Measurements from ENCODE around the gene PALM2AKAP2. TPM values are rescaled to one million over a fixed set of nuclear protein-coding genes. Genes with fewer than 3 reads are reported as not detected.

PALM2AKAP2 gene
- 1 to 10 TPM; 2.0 to 8.2 (median 3.6) TPM for total RNA-seq

DNA sequence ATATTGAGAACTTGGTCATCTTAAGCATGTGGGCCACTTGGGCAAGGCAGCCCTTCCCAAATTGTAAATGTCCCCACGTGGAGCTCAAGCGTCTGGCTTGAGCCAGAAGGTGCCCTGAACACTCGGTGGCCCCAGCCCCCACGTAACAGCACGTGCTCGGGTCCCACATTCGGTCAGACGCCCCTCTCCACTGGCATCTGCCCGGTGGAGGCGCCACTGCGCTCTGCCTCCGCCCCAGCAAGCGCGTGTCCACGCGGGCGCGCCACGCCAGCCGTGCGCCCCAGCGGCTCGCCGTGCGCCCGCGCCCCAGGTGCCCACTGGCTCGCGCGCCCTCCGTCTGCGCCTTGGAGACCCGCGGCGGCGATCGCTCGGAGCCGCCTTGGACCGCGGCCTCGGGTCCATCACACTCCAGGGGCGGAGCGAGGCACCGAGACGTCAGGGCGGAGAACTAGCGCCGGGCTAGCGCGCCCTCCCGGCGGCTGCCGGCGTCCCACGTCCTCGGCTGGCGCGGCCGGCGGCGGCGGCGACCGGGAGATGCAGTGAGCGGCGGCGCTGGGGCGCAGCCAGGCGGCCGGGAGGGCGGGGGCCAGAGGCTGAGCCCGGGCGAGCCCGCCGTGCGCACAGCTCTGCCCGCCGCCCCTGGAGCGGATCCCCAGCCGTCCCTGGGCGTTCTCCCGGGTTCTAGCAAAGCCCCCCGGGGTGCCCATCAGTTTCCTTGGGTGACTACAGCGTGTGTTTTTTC, at the start of gene PALM2AKAP2:
Gene PALM2AKAP2, plus strand, starts transcription at position 488 of the 742 bp plus-strand sequence. CDS start 291 bp downstream, outside the sequence.
- Histone ChIP-seq H3K27me3 (peaks cover 27% of the 10 kb centered on the region), H3K36me3 (no peaks in the 10 kb centered on the region), H3K4me1 (peaks cover 0 to 24% (median 0%) of the 10 kb centered on the region in 3 donors), H3K4me3 (peak within 1 kb of the TSS; percentile 40 to 59), H3K9me3 (no peaks in the 10 kb centered on the region), H3K27ac (peak within 1 kb of the TSS in 3 of 4 donors; percentile 58 to 59 (median 59))
- ATAC-seq, result peak; percentile 83
- TF ChIP-seq, protein P1, sequence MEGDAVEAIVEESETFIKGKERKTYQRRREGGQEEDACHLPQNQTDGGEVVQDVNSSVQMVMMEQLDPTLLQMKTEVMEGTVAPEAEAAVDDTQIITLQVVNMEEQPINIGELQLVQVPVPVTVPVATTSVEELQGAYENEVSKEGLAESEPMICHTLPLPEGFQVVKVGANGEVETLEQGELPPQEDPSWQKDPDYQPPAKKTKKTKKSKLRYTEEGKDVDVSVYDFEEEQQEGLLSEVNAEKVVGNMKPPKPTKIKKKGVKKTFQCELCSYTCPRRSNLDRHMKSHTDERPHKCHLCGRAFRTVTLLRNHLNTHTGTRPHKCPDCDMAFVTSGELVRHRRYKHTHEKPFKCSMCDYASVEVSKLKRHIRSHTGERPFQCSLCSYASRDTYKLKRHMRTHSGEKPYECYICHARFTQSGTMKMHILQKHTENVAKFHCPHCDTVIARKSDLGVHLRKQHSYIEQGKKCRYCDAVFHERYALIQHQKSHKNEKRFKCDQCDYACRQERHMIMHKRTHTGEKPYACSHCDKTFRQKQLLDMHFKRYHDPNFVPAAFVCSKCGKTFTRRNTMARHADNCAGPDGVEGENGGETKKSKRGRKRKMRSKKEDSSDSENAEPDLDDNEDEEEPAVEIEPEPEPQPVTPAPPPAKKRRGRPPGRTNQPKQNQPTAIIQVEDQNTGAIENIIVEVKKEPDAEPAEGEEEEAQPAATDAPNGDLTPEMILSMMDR (IDR thresholded peaks at IDR 0.05), result peak in 3 of 4 experiments; percentile 23 to 42 (median 33)
- TF ChIP-seq POLR2AphosphoS5 (IDR thresholded peaks at IDR 0.05) (no peak), POLR2A (IDR thresholded peaks at IDR 0.05) (peak in 1 of 2 donors; percentile 13), EP300 (IDR thresholded peaks at IDR 0.05) (no peak)
- WGBS, 2 donors (ENCODE audit: low coverage in 1 of 2), result 0% methylated on average over 11 to 14 of the region's 85 CpGs

DNA sequence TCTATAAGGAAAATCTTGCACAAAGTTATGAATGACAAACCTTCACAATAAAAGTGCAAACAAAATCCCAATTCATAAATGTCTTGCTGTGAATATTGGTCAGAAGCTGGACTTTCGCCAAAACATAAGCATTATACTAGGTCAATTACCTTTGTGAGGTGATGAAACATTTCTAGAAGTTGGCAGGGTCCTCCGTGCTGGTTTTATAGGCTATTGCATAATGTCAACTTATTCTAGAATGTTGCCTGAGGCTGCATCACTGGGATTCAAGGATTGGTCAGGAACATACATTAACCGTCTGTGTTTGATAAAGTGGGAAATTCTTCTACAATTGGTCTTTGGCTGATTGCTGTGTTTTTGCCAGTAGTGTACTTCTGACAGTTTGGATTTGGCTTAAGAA, 49.8 kb upstream of the PALM2AKAP2 start:
- no peak overlapping the region for H3K4me3 ChIP-seq
- no peaks in the 10 kb centered on the region for H3K36me3 ChIP-seq
- no peak for TF ChIP-seq EP300 (IDR thresholded peaks at IDR 0.05)
- TF ChIP-seq, protein P1 (IDR thresholded peaks at IDR 0.05), result no peak
- no peak for TF ChIP-seq POLR2AphosphoS5 (IDR thresholded peaks at IDR 0.05)
- TF ChIP-seq POLR2A (IDR thresholded peaks at IDR 0.05), result no peak
- no peaks in the 10 kb centered on the region for H3K9me3 ChIP-seq
- H3K27me3 ChIP-seq, result no peaks in the 10 kb centered on the region
- WGBS, 2 donors (ENCODE audit: low coverage in 1 of 2), result 54 to 60% methylated on average over 3 of the region's 3 CpGs
- H3K4me1 ChIP-seq, result no peaks in the 10 kb centered on the region
- H3K27ac ChIP-seq, result no peak overlapping the region
- ATAC-seq, result no peak

DNA sequence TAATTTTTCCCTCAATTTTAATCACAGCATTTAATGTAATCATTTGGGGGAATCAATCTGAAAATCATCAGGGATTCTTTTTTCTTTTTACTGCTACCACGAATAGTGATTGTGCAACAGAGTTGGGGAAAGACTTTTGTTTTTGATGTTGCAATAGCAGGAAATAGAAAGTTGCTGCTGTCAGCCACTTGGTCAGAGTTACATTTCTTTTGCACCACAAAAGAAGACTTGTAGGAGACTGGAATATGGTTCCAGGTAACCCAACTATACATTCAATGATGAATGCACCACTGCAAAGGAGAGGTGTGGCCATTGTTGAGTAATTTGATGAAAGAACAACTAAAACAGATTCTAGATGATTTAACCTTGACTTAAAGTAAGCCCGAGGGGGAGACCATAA, 46.3 kb upstream of the PALM2AKAP2 start:
- H3K27ac ChIP-seq, result no peak overlapping the region
- no peaks in the 10 kb centered on the region for H3K4me1 ChIP-seq
- no peak overlapping the region for H3K4me3 ChIP-seq
- 54 to 63% methylated on average over 2 of the region's 2 CpGs for WGBS, 2 donors (ENCODE audit: low coverage in 1 of 2)
- ATAC-seq, result no peak
- no peaks in the 10 kb centered on the region for H3K27me3 ChIP-seq
- H3K9me3 ChIP-seq, result no peaks in the 10 kb centered on the region
- TF ChIP-seq EP300 (IDR thresholded peaks at IDR 0.05) (no peak), POLR2AphosphoS5 (IDR thresholded peaks at IDR 0.05) (no peak), POLR2A (IDR thresholded peaks at IDR 0.05) (no peak)
- TF ChIP-seq, protein P1 (IDR thresholded peaks at IDR 0.05), result no peak
- no peaks in the 10 kb centered on the region for H3K36me3 ChIP-seq

DNA sequence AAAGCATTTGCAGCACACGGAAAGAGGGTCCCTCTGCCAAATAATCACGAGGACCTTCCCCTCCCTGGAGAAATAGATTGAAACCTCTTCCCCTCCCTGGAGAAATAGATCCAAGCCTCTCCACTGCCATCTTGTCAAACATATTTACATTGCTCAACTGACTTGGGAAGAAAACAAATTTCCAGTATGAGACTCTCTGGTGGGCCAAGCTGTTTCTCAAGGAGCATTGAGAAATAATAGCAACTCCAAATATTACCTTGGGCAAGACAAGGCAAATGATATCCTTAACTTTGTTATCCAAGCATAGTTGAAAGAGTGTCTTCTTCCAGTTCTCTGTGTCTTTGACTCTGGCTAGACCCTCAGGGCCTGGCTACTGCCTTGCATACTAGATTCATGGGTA, 45.2 kb upstream of the PALM2AKAP2 start:
- TF ChIP-seq POLR2AphosphoS5 (IDR thresholded peaks at IDR 0.05), result no peak
- no peak for TF ChIP-seq EP300 (IDR thresholded peaks at IDR 0.05)
- TF ChIP-seq, protein P1 (IDR thresholded peaks at IDR 0.05), result no peak
- no peak for TF ChIP-seq POLR2A (IDR thresholded peaks at IDR 0.05)
- WGBS, 2 donors (ENCODE audit: low coverage in 1 of 2), result 58% methylated on average over 2 of the region's 2 CpGs; no CpG with 5 or more reads in 1 of the 2 donors
- no peaks in the 10 kb centered on the region for H3K9me3 ChIP-seq

DNA sequence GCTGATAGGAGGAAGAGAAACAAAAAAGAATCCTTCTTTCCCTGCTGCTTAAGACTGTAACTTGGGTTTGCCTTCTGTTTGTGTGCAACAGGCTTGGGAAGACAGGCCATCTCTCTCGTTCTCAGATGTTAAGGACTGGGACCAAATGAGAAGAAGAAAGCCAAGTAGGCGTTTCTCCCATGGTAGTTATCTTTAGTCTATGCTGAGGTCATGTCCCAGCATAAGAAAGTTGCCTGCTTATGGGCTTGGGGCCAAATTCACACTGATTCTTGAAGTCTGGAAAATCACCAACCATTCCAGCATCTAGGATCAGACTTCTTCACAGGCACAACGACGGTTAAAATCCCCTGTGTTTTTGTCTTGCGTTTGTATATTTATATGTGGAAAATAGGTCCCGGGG, 44.2 kb upstream of the PALM2AKAP2 start:
- 50 to 78% methylated on average over 6 of the region's 6 CpGs for WGBS, 2 donors (ENCODE audit: low coverage in 1 of 2)
- Histone ChIP-seq H3K36me3 (no peaks in the 10 kb centered on the region), H3K4me3 (no peak overlapping the region), H3K27ac (no peak overlapping the region), H3K4me1 (no peaks in the 10 kb centered on the region), H3K9me3 (no peaks in the 10 kb centered on the region), H3K27me3 (no peaks in the 10 kb centered on the region)
- no peak for TF ChIP-seq EP300 (IDR thresholded peaks at IDR 0.05)
- no peak for TF ChIP-seq POLR2AphosphoS5 (IDR thresholded peaks at IDR 0.05)
- TF ChIP-seq, protein P1 (IDR thresholded peaks at IDR 0.05), result no peak
- no peak for TF ChIP-seq POLR2A (IDR thresholded peaks at IDR 0.05)
- no peak for ATAC-seq

More for the DNA sequence above, 45.2 kb upstream of the PALM2AKAP2 start:
- no peaks in the 10 kb centered on the region for H3K36me3 ChIP-seq
- H3K4me1 ChIP-seq, result no peaks in the 10 kb centered on the region
- H3K27me3 ChIP-seq, result no peaks in the 10 kb centered on the region
- no peak overlapping the region for H3K27ac ChIP-seq
- ATAC-seq, result peak; percentile 58
- H3K4me3 ChIP-seq, result no peak overlapping the region
